A549 treated with AZD9567 at 1 μM for 4 hours (cell line): ENCODE results near the gene CLCNKA. TPM values are rescaled to one million over a fixed set of nuclear protein-coding genes. Genes with fewer than 3 reads are reported as not detected.

ENCODE experiments used
- total RNA-seq: library from RNA; stranded (reverse); fragments of 200-300 nt; extraction: Qiagen RNA extraction; gene quantifications from 5 replicates; pipeline ENCODE4 v1.2.3, GENCODE V29; 2022; ENCODE audit not compliant: insufficient read depth

The CLCNKA gene
- total RNA-seq: 0.05 to 0.13 TPM (median 0.07 TPM) in 4 of 5 replicates, not detected in the other

GRCh38 chr1:16021681-16022080, at the start of gene CLCNKA:
CLCNKA (plus strand) TSS chr1:16022036; CDS start chr1:16022620, 584 bp downstream.

GRCh38 chr1:15975805-15976680, 45.8 kb upstream of the CLCNKA start, which contains the start of gene ZBTB17:
ZBTB17 (minus strand) TSS chr1:15976101; CDS start chr1:15948495, 27,606 bp downstream.

GRCh38 chr1:16017461-16018303, 4.2 kb upstream of the CLCNKA start, which contains the start of gene HSPB7:
HSPB7 (minus strand) TSS chr1:16018043; CDS start chr1:16017963, 80 bp downstream.

GRCh38 chr1:16043521-16043920, 21.7 kb downstream of the CLCNKA start, which contains the start of gene CLCNKB:
CLCNKB (plus strand) TSS chr1:16043782; CDS start chr1:16044493, 711 bp downstream.

GRCh38 chr1:16073490-16074119, 51.8 kb downstream of the CLCNKA start, which contains the start of gene FAM131C:
FAM131C (minus strand) TSS chr1:16073651; CDS start chr1:16073442, 209 bp downstream.

Other genes with a start within 250 kb of the CLCNKA start
- 2.4 to 7.2 TPM (median 6.8 TPM) in 5 replicates for gene UQCRHL, start 214.4 kb upstream of the CLCNKA start, total RNA-seq
- 37.6 to 48.1 TPM (median 42.4 TPM) in 5 replicates for gene SPEN, start 174.3 kb upstream of the CLCNKA start, total RNA-seq
- 11.9 to 14.4 TPM (median 14.2 TPM) in 5 replicates for gene ZBTB17, start 45.9 kb upstream of the CLCNKA start, total RNA-seq
- gene SRARP, start 17.8 kb upstream of the CLCNKA start, total RNA-seq: not detected in 5 replicates
- gene HSPB7, start 4.0 kb upstream of the CLCNKA start, total RNA-seq: 0.05 to 0.10 TPM in 2 of 5 replicates, not detected in the others
- gene CLCNKB, start 21.7 kb downstream of the CLCNKA start, total RNA-seq: 0.03 to 0.14 TPM (median 0.09 TPM) in 4 of 5 replicates, not detected in the other
- gene FAM131C, start 51.6 kb downstream of the CLCNKA start, total RNA-seq: 7.7 to 15.6 TPM (median 15.0 TPM) in 5 replicates
- gene EPHA2, start 134.0 kb downstream of the CLCNKA start, total RNA-seq: 107 to 138 TPM (median 123 TPM) in 5 replicates
- 2.3 to 6.6 TPM (median 5.6 TPM) in 5 replicates for gene ARHGEF19, start 190.6 kb downstream of the CLCNKA start, total RNA-seq
- 2.4 to 3.9 TPM (median 3.1 TPM) in 4 of 5 replicates, not detected in the other for gene CPLANE2, start 215.1 kb downstream of the CLCNKA start, total RNA-seq